ENCODE data around the gene MRPL42. TPM values are rescaled to one million over a fixed set of nuclear protein-coding genes. Genes with fewer than 3 reads are reported as not detected.
A peak's percentile ranks its signal among the peaks of the same experiment; 100 is the strongest.

The MRPL42 gene
- total and polyA plus RNA-seq, 11 donors, result 23.0 to 53.0 (median 46.2) TPM

DNA sequence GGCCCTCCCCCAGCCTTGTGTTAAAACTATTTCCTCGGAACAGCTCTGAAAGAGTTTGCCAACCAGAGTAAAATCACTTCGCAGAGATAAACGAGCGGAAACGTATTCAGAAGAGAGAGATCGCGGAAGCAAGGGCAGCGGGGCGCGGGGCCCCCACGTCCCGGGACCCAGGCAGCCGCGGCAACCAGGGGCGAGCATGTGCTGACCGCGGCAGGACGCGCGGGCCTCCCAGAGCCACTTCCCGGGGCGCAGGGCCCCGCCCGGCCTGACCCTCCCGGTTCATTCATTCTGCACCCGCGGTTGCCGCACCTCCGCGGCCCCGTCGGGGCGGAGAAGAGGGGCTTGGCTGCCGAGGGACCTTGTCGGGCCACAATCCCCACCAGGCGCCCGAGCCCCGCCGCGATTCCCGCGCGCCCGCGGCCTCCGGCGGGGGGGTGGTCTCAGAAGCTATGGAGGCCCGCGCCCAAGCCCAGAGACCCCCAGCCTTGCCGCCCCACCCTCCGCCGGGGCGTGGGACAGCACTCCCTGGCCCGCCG, 26.2 kb upstream of the MRPL42 start:
- intact Hi-C loops (cut with DNase I), result no loop called here
- peak overlapping the region; percentile 51 to 96 (median 92) for H3K27ac ChIP-seq
- peak in 2 of 4 donors; percentile 13 to 39 for ATAC-seq
- H3K27me3 ChIP-seq, result no peaks in the 10 kb centered on the region
- peaks cover 7 to 56% (median 43%) of the 10 kb centered on the region in 12 donors for H3K4me1 ChIP-seq
- H3K36me3 ChIP-seq, result no peaks in the 10 kb centered on the region
- H3K9me3 ChIP-seq, result no peaks in the 10 kb centered on the region
- TF ChIP-seq CTCF (IDR thresholded peaks at IDR 0.05), result no peak
- TF ChIP-seq POLR2A (IDR thresholded peaks at IDR 0.05), result no peak
- WGBS, 4 donors, result 0 to 1% (median 0%) methylated on average over 14 to 55 of the region's 55 CpGs
- H3K4me3 ChIP-seq, result peak overlapping the region; percentile 68 to 100 (median 94)
- DNase-seq, result peak; percentile 25 to 77 (median 42)

DNA sequence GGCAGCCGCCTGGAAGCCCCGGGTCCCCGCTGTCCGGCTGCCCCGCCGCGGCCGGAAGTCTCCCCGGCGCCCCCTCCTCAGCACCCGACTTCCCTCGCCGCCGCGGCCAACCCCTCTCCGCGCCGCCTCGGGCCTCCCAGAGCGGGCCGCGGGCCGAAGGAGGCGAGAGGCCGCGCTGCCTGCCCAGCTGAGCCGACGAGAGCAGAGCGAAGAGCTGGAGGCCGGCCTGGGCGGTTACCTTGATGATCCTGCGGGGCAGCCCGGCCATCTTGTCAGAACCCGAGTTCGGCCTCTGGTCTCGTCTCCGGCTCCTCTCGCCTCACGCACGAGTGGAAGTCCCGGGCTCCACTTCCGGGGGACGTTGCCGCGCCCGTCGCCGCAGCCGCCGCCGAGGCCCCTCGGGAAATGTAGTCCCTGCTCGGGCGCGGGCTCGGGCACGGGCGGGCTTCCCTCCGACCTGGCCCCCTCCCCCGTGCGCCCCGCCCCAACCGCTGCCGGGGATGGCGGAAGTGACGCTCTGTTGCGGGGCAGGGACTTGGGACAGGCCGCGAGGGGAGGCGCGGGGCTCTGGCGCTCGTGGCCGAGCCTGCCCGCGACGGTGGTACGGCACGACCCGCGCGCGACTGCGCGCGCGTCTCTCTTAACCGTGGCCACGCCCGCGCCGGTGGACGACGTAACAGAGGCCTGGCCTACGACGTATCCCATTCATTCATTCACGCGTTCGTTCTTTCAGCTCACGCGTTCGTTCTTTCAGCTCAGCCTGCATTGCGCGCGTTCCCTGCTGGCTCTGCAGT, 25.5 kb upstream of the MRPL42 start, which contains the start of gene UBE2N:
Gene UBE2N (minus strand): TSS at position 331 of the 794 bp plus-strand sequence. CDS start 63 bp downstream, at position 268.
- WGBS, 4 donors, result 0% methylated on average over 18 to 105 of the region's 105 CpGs
- ATAC-seq (peak; percentile 89 to 97 (median 96)), DNase-seq (peak; percentile 97 to 98 (median 98))
- Histone ChIP-seq H3K9me3 (no peaks in the 10 kb centered on the region), H3K4me3 (peak within 1 kb of the TSS; percentile 68 to 100 (median 94)), H3K4me1 (peaks cover 7 to 51% (median 40%) of the 10 kb centered on the region in 12 donors), H3K36me3 (no peaks in the 10 kb centered on the region), H3K27me3 (no peaks in the 10 kb centered on the region), H3K27ac (peak within 1 kb of the TSS; percentile 51 to 96 (median 92))
- intact Hi-C loops (cut with DNase I), result loop anchor here in 1 of 10 donors (1.0 kb wide), 1 partner anchor 25 kb away; the partner anchor contains the start of gene MRPL42
- TF ChIP-seq CTCF (IDR thresholded peaks at IDR 0.05), result no peak
- peak in 1 of 2 donors; percentile 80 for TF ChIP-seq POLR2A (IDR thresholded peaks at IDR 0.05)

DNA sequence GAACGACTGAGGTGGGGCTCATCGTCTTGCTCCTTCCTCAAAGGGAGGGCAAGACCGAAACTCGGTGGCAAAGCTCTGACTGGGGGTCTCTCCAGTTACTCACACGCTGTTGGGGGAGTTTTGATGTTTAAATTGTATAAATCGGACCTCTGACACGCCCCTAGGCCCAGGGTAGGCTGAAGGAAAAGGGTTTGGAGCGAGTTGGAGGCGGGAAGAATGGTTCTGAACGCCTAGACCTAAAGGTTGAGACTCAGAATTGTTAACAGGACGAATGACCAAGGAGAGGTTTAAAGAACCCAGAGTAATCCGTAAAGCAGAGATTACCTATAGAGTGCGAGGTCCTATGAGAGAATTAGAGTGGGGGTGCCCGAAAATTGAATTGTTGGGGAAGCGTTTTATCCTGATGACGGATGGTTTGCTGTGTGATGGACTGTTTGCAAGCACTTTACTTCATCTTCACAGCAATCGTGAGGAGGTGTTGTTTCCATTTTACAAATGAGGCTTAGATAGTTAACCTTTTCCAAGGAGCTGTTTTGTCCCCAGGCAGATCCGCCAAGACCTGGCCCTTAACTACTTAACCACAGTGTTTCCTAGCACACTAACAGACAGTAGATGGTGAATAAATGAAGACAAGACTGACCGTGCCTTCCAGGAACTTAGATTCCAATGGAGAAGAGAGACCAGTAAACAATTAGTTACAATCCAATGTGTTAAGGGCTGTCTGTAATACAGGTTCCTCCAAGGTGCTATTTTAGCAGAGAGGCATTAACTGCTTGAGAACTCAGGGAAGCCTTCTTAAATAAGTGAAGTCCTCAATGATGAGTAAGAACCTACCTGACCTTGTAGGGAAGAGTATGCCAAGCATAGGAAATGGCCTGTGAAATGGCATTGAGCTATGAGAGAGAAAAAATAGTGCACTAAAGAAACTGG, 24.6 kb upstream of the MRPL42 start:
- Histone ChIP-seq H3K27me3 (no peaks in the 10 kb centered on the region), H3K9me3 (no peaks in the 10 kb centered on the region), H3K27ac (peak overlapping the region; percentile 51 to 96 (median 92)), H3K4me1 (peaks cover 0 to 42% (median 32%) of the 10 kb centered on the region in 12 donors), H3K36me3 (no peaks in the 10 kb centered on the region), H3K4me3 (peak overlapping the region; percentile 68 to 100 (median 94))
- intact Hi-C loops (cut with DNase I), result loop anchor here in 1 of 10 donors (1.0 kb wide), 1 partner anchor 25 kb away; the partner anchor contains the start of gene MRPL42
- 7 to 11% (median 7%) methylated on average over 19 of the region's 19 CpGs for WGBS, 4 donors
- ATAC-seq (peak in 1 of 4 donors; percentile 4), DNase-seq (no peak)
- TF ChIP-seq POLR2A (IDR thresholded peaks at IDR 0.05) (no peak), CTCF (IDR thresholded peaks at IDR 0.05) (no peak)

Measured in heart left ventricle (tissue), 16 donors.